H9 (cell line): ENCODE measurements around the gene FAM53A. TPM values are rescaled to one million over a fixed set of nuclear protein-coding genes. Genes with fewer than 3 reads are reported as not detected.

Experiments
- DNase-seq: peaks from one replicate; pipeline ENCODE4 v3.0.0-alpha.2; 2017
- H2AFZ ChIP-seq: one replicate; pipeline ENCODE4 v1.6.1; 2013; ENCODE audit warnings: mild to moderate bottlenecking, low read length, control low read depth, moderate library complexity
- H2AK5ac ChIP-seq: 2 replicates; pipeline ENCODE4 v1.6.1; 2013; ENCODE audit warnings: low read length, control low read depth, mixed read lengths; ENCODE audit not compliant: insufficient read length
- H2BK120ac ChIP-seq: one replicate; pipeline ENCODE4 v1.6.1; 2013; ENCODE audit warnings: low read depth, mild to moderate bottlenecking, low read length, control low read depth, inconsistent platforms; ENCODE audit not compliant: poor library complexity, severe bottlenecking
- H2BK12ac ChIP-seq: 2 replicates; pipeline ENCODE4 v1.6.1; 2013; ENCODE audit warnings: low read length, control low read depth, mixed read lengths, low read depth; ENCODE audit not compliant: insufficient read length
- H2BK15ac ChIP-seq: 2 replicates; pipeline ENCODE4 v1.6.1; 2013; ENCODE audit warnings: low read depth, low read length, control low read depth
- H2BK20ac ChIP-seq: one replicate; pipeline ENCODE4 v1.6.1; 2013; ENCODE audit warnings: low read depth, mild to moderate bottlenecking, low read length, control low read depth, inconsistent platforms; ENCODE audit not compliant: poor library complexity, severe bottlenecking
- H2BK5ac ChIP-seq: 2 replicates; pipeline ENCODE4 v1.6.1; 2013; ENCODE audit warnings: low read length, control low read depth, mixed read lengths; ENCODE audit not compliant: insufficient read length
- H3K14ac ChIP-seq: 2 replicates; pipeline ENCODE4 v1.6.1; 2013; ENCODE audit warnings: low read length, control low read depth; ENCODE audit not compliant: insufficient read depth
- H3K18ac ChIP-seq: 2 replicates; pipeline ENCODE4 v1.6.1; 2013; ENCODE audit warnings: low read depth, mild to moderate bottlenecking, mixed read lengths, low read length, control low read depth; ENCODE audit not compliant: insufficient read length
- H3K23ac ChIP-seq: 2 replicates; pipeline ENCODE4 v1.6.1; 2013; ENCODE audit warnings: low read length, control low read depth, mixed read lengths, low read depth; ENCODE audit not compliant: insufficient read length
- H3K23me2 ChIP-seq: 2 replicates; pipeline ENCODE4 v1.6.1; 2013; ENCODE audit warnings: low read depth, mild to moderate bottlenecking, mixed read lengths, low read length, control low read depth; ENCODE audit not compliant: insufficient read length, poor library complexity, severe bottlenecking
- H3K27ac ChIP-seq: 2 replicates; pipeline ENCODE4 v1.5.1; 2013; ENCODE audit warnings: low read length, control low read depth, mixed read lengths, low read depth; ENCODE audit not compliant: insufficient read length
- H3K27me3 ChIP-seq: 2 replicates; pipeline ENCODE4 v1.6.1; 2013; ENCODE audit warnings: low read length, control low read depth, inconsistent platforms; ENCODE audit not compliant: insufficient read depth
- H3K4ac ChIP-seq: 2 replicates; pipeline ENCODE4 v1.6.1; 2013; ENCODE audit warnings: low read depth, mild to moderate bottlenecking, control low read depth, inconsistent platforms, low read length, moderate library complexity
- H3K4me1 ChIP-seq: 2 replicates; pipeline ENCODE4 v1.6.1; 2013; ENCODE audit warnings: low read length, control low read depth, inconsistent platforms; ENCODE audit not compliant: insufficient read depth
- H3K4me2 ChIP-seq: 2 replicates; pipeline ENCODE4 v1.6.1; 2013; ENCODE audit warnings: low read length, control low read depth, mixed read lengths; ENCODE audit not compliant: insufficient read length, insufficient read depth
- H3K56ac ChIP-seq: 2 replicates; pipeline ENCODE4 v1.6.1; 2013; ENCODE audit warnings: low read depth, mild to moderate bottlenecking, mixed read lengths, low read length, control low read depth; ENCODE audit not compliant: insufficient read length
- H3K79me1 ChIP-seq: 2 replicates; pipeline ENCODE4 v1.6.1; 2013; ENCODE audit warnings: low read depth, mild to moderate bottlenecking, moderate library complexity, low read length, control low read depth, inconsistent platforms; ENCODE audit not compliant: insufficient read depth, poor library complexity, severe bottlenecking
- H3K79me2 ChIP-seq: 2 replicates; pipeline ENCODE4 v1.6.1; 2013; ENCODE audit warnings: low read length, control low read depth, inconsistent platforms; ENCODE audit not compliant: insufficient read depth
- H3K9ac ChIP-seq: 2 replicates; pipeline ENCODE4 v1.6.1; 2013; ENCODE audit warnings: low read length, control low read depth, mixed read lengths; ENCODE audit not compliant: insufficient read length; ENCODE audit errors: extremely low read depth
- H3K9me3 ChIP-seq: one replicate; pipeline ENCODE4 v1.6.1; 2013; ENCODE audit warnings: low read depth, low read length, inconsistent platforms; ENCODE audit not compliant: control insufficient read depth
- H3T11ph ChIP-seq: one replicate; pipeline ENCODE4 v1.6.1; 2013; ENCODE audit warnings: mild to moderate bottlenecking, low read length, control low read depth, inconsistent platforms
- H4K20me1 ChIP-seq: one replicate; pipeline ENCODE4 v1.6.1; 2013; ENCODE audit not compliant: control insufficient read depth, insufficient read length, insufficient read depth
- H4K5ac ChIP-seq: 2 replicates; pipeline ENCODE4 v1.6.1; 2013; ENCODE audit warnings: low read depth, mild to moderate bottlenecking, mixed read lengths, low read length, control low read depth; ENCODE audit not compliant: insufficient read length
- H4K8ac ChIP-seq: replicated peaks from 2 replicates; pipeline ENCODE4 v1.6.1; 2013; ENCODE audit warnings: low read length, control low read depth, mixed read lengths, low read depth; ENCODE audit not compliant: insufficient read length
- H4K91ac ChIP-seq: 2 replicates; pipeline ENCODE4 v1.6.1; 2013; ENCODE audit warnings: low read depth, mild to moderate bottlenecking, moderate library complexity, mixed read lengths, low read length, control low read depth; ENCODE audit not compliant: insufficient read length
- H3K27ac Mint-ChIP-seq, 3 experiments: 2 replicates in 2 of 3; 3 replicates in 1 of 3; pipeline ENCODE4 v1.8.0; 2020 to 2021; ENCODE audit warnings: mixed read lengths in 3 of 3, mild to moderate bottlenecking in 1 of 3, moderate library complexity in 1 of 3
- H3K27me3 Mint-ChIP-seq: 2 replicates; pipeline ENCODE4 v1.8.0; 2021; ENCODE audit warnings: low read depth, mild to moderate bottlenecking, moderate library complexity, mixed read lengths
- H3K36me3 Mint-ChIP-seq, 3 experiments: 2 replicates in 2 of 3; 3 replicates in 1 of 3; pipeline ENCODE4 v1.8.0; 2020 to 2021; ENCODE audit warnings: low read depth in 3 of 3, mixed read lengths in 3 of 3; ENCODE audit not compliant: insufficient read depth in 1 of 3
- H3K4me1 Mint-ChIP-seq, 2 experiments: 2 replicates each; pipeline ENCODE4 v1.8.0; 2020; ENCODE audit warnings: mixed read lengths in 2 of 2
- H3K4me3 Mint-ChIP-seq, 2 experiments: 2 replicates in 1 of 2; 3 replicates in 1 of 2; pipeline ENCODE4 v1.8.0; 2020 to 2021; ENCODE audit warnings: mild to moderate bottlenecking in 2 of 2, mixed read lengths in 2 of 2, moderate library complexity in 1 of 2
- H3K9me3 Mint-ChIP-seq, 2 experiments: 2 replicates in 1 of 2; 3 replicates in 1 of 2; pipeline ENCODE4 v1.8.0; 2020; ENCODE audit warnings: mild to moderate bottlenecking in 2 of 2, mixed read lengths in 2 of 2, moderate library complexity in 1 of 2
- WGBS: extraction: QIAGEN DNeasy Blood & Tissue Kit; methylation state at CpG from one replicate; pipeline ENCODE4 v1.1.7; 2013; ENCODE audit warnings: missing lambda C conversion rate, low lambda C conversion rate, mixed read lengths; ENCODE audit not compliant: insufficient read length; ENCODE audit errors: extremely low coverage; 5-methylcytosine and 5-hydroxymethylcytosine counted together
- total RNA-seq: library from RNA; stranded (reverse); gene quantifications from 2 replicates; pipeline ENCODE4 v1.2.1, GENCODE V29; 2021
- TF ChIP-seq, protein P1 (sequence below): fragments of 200-600 bp; sonication (generic); conservative IDR thresholded peaks from 3 replicates; pipeline ENCODE4 v1.8.0; 2021; ENCODE audit warnings: antibody characterized with exemption, mild to moderate bottlenecking

The FAM53A gene
- total RNA-seq, 1 experiment from 2014 or later: 2.4 TPM

DNA sequence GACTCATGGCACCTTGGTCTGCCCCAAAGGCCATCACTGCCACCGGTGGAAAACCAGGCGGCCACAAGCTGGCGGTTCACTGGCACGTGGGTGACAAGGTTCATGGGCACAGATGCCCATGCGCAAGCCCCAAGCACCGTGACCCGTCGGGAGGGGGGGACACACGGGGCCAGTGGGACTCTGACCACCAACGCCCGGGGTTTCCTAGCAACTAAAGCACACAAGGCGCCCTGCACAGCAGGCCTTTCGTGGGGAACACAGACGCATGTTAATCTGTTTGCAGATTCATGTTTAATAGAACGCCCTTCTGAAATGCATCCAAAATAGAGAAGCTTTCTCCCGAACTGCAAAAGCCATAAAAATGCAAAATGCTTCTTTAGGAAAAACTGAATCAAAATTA is 43.9 kb downstream of the FAM53A start:
- no peak overlapping the region for H3K4me2 ChIP-seq
- Mint-ChIP-seq H3K4me3 (no peak overlapping the region), H3K9me3 (no peaks in the 10 kb centered on the region), H3K4me1 (peaks cover 2 to 11% of the 10 kb centered on the region in 2 experiments; a peak in 3 of 4 replicates), H3K27me3 (no peaks in the 10 kb centered on the region), H3K36me3 (no peaks in the 10 kb centered on the region), H3K27ac (peak overlapping the region in 1 of 3 experiments; percentile 29; a peak in 1 of 7 replicates)
- no peaks in the 10 kb centered on the region for H4K20me1 ChIP-seq
- no peak for DNase-seq
- no peaks in the 10 kb centered on the region for H3K23me2 ChIP-seq
- H4K5ac ChIP-seq: no peak overlapping the region
- H2BK12ac ChIP-seq: no peak overlapping the region
- H2BK120ac ChIP-seq: no peak overlapping the region
- H2AK5ac ChIP-seq: no peak overlapping the region
- no peak overlapping the region for H3K27ac ChIP-seq
- H3K4ac ChIP-seq: no peak overlapping the region
- H3T11ph ChIP-seq: no peak overlapping the region
- no peak overlapping the region for H3K18ac ChIP-seq
- no peak overlapping the region for H4K91ac ChIP-seq
- no peaks in the 10 kb centered on the region for H3K9me3 ChIP-seq
- no peak overlapping the region for H4K8ac ChIP-seq
- no peak overlapping the region for H2BK20ac ChIP-seq
- H2BK5ac ChIP-seq: no peak overlapping the region
- WGBS: no CpG with 5 or more reads among the region's 16 CpGs
- no peaks in the 10 kb centered on the region for H3K4me1 ChIP-seq
- H3K27me3 ChIP-seq: no peaks in the 10 kb centered on the region
- H3K79me1 ChIP-seq: no peaks in the 10 kb centered on the region
- TF ChIP-seq, protein P1, sequence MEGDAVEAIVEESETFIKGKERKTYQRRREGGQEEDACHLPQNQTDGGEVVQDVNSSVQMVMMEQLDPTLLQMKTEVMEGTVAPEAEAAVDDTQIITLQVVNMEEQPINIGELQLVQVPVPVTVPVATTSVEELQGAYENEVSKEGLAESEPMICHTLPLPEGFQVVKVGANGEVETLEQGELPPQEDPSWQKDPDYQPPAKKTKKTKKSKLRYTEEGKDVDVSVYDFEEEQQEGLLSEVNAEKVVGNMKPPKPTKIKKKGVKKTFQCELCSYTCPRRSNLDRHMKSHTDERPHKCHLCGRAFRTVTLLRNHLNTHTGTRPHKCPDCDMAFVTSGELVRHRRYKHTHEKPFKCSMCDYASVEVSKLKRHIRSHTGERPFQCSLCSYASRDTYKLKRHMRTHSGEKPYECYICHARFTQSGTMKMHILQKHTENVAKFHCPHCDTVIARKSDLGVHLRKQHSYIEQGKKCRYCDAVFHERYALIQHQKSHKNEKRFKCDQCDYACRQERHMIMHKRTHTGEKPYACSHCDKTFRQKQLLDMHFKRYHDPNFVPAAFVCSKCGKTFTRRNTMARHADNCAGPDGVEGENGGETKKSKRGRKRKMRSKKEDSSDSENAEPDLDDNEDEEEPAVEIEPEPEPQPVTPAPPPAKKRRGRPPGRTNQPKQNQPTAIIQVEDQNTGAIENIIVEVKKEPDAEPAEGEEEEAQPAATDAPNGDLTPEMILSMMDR: no peak
- no peak overlapping the region for H2AFZ ChIP-seq
- H3K56ac ChIP-seq: no peak overlapping the region
- H3K79me2 ChIP-seq: no peaks in the 10 kb centered on the region
- peak overlapping the region; percentile 73; the same call in 1 of the 2 replicates for H3K14ac ChIP-seq
- no peak overlapping the region for H3K23ac ChIP-seq
- H3K9ac ChIP-seq: no peak overlapping the region
- no peak overlapping the region for H2BK15ac ChIP-seq
